ENCODE results near the gene RAB3GAP1. TPM values are rescaled to one million over a fixed set of nuclear protein-coding genes. Genes with fewer than 3 reads are reported as not detected.
A peak's percentile ranks its signal among the peaks of the same experiment; 100 is the strongest.

Gene RAB3GAP1
- total and polyA plus RNA-seq, 2 donors from 2014 or later: 16.6 to 41.4 TPM

GRCh38 chr2:135189148-135189547 lies 137.1 kb downstream of the RAB3GAP1 start:
- no peaks in the 10 kb centered on the region for H3K27me3 ChIP-seq (ENCODE audit: control insufficient read depth, insufficient read depth, low read length)
- no peak for FAIRE-seq
- H3K9me3 ChIP-seq (ENCODE audit: control insufficient read depth in 2 of 3, insufficient read depth in 1 of 3, low read length in 3 of 3): peaks cover 0 to 3% (median 0%) of the 10 kb centered on the region in 3 donors
- H3K9ac ChIP-seq (ENCODE audit: low read length in 3 of 3): no peak overlapping the region
- H3K36me3 ChIP-seq (ENCODE audit: control insufficient read depth in 2 of 3, insufficient read depth in 3 of 3, low read length in 3 of 3): no peaks in the 10 kb centered on the region
- no peak overlapping the region for H3K27ac ChIP-seq (ENCODE audit: low read depth in 2 of 2, low read length in 2 of 2)
- DNase-seq: no peak
- TF ChIP-seq CTCF (IDR thresholded peaks at IDR 0.05; ENCODE audit: borderline replicate concordance, extremely low read depth, insufficient read depth): no peak
- H3K4me3 ChIP-seq (ENCODE audit: low read length in 3 of 3): no peak overlapping the region
- H3K4me1 ChIP-seq (ENCODE audit: control insufficient read depth in 2 of 3, insufficient read depth in 2 of 3, low read depth in 1 of 3, low read length in 3 of 3): no peaks in the 10 kb centered on the region
- intact Hi-C loops (cut with DNase I): no loop called here

DNA sequence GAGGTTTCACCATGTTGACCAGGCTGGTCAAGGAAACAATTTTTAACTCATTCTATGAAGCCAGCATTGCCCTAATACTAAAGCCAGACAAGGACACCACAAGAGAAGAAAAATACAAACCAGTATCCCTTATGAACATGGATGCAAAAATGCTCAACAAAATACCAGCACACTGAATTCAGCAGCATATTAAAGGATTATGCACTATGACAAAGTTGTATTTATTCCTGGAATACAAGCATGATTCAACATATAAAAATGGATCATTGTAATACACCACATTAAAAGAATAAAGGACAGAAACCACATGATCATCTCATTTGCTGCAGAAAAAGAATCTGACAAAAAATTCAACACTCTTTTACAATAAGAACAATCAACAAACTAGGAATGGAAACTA lies 138.7 kb downstream of the RAB3GAP1 start:
- Histone ChIP-seq H3K4me1 (ENCODE audit: control insufficient read depth in 2 of 3, insufficient read depth in 2 of 3, low read depth in 1 of 3, low read length in 3 of 3) (no peaks in the 10 kb centered on the region), H3K4me3 (ENCODE audit: low read length in 3 of 3) (no peak overlapping the region), H3K27ac (ENCODE audit: low read depth in 2 of 2, low read length in 2 of 2) (no peak overlapping the region), H3K9ac (ENCODE audit: low read length in 3 of 3) (no peak overlapping the region), H3K9me3 (ENCODE audit: control insufficient read depth in 2 of 3, insufficient read depth in 1 of 3, low read length in 3 of 3) (peaks cover 0 to 3% (median 0%) of the 10 kb centered on the region in 3 donors), H3K36me3 (ENCODE audit: control insufficient read depth in 2 of 3, insufficient read depth in 3 of 3, low read length in 3 of 3) (no peaks in the 10 kb centered on the region), H3K27me3 (ENCODE audit: control insufficient read depth, insufficient read depth, low read length) (no peaks in the 10 kb centered on the region)
- intact Hi-C loops (cut with DNase I): no loop called here
- TF ChIP-seq CTCF (IDR thresholded peaks at IDR 0.05; ENCODE audit: borderline replicate concordance, extremely low read depth, insufficient read depth): no peak
- FAIRE-seq (no peak), DNase-seq (no peak)

- intact Hi-C loops (cut with DNase I): no loop called here
- Histone ChIP-seq H3K27me3 (ENCODE audit: control insufficient read depth, insufficient read depth, low read length) (no peaks in the 10 kb centered on the region), H3K9ac (ENCODE audit: low read length in 3 of 3) (no peak overlapping the region), H3K4me1 (ENCODE audit: control insufficient read depth in 2 of 3, insufficient read depth in 2 of 3, low read depth in 1 of 3, low read length in 3 of 3) (no peaks in the 10 kb centered on the region), H3K9me3 (ENCODE audit: control insufficient read depth in 2 of 3, insufficient read depth in 1 of 3, low read length in 3 of 3) (no peaks in the 10 kb centered on the region), H3K4me3 (ENCODE audit: low read length in 3 of 3) (no peak overlapping the region), H3K27ac (ENCODE audit: low read depth in 2 of 2, low read length in 2 of 2) (no peak overlapping the region), H3K36me3 (ENCODE audit: control insufficient read depth in 2 of 3, insufficient read depth in 3 of 3, low read length in 3 of 3) (no peaks in the 10 kb centered on the region)
- FAIRE-seq (no peak), DNase-seq (peak in 3 of 5 donors; percentile 39 to 66 (median 57))
- TF ChIP-seq CTCF (IDR thresholded peaks at IDR 0.05; ENCODE audit: borderline replicate concordance, extremely low read depth, insufficient read depth): no peak
Observed at GRCh38 chr2:135198481-135198880, 146.4 kb downstream of the RAB3GAP1 start.

DNA sequence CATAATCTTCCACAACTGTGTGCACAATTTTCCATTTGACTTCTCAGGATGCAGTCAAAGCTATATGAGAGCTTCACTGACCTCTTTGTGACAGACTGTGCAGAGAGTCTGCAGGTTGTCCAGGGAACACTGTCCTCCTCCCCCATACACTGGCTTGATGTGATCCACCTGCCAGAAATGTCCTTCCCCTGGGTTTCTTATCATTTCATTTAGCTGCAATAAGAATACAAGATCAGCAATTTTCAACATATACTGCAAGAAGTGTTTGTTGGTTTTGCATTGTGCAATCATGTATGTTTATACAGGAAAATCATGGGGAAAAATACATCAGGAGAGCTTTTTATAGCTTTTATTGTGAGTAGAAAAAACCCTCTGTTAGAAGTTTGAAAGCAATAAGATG lies 150.7 kb downstream of the RAB3GAP1 start:
- H3K27me3 ChIP-seq (ENCODE audit: control insufficient read depth, insufficient read depth, low read length): no peaks in the 10 kb centered on the region
- H3K4me3 ChIP-seq (ENCODE audit: low read length in 3 of 3): no peak overlapping the region
- no peaks in the 10 kb centered on the region for H3K9me3 ChIP-seq (ENCODE audit: control insufficient read depth in 2 of 3, insufficient read depth in 1 of 3, low read length in 3 of 3)
- DNase-seq: peak in 4 of 5 donors; percentile 62 to 81 (median 68)
- no peaks in the 10 kb centered on the region for H3K4me1 ChIP-seq (ENCODE audit: control insufficient read depth in 2 of 3, insufficient read depth in 2 of 3, low read depth in 1 of 3, low read length in 3 of 3)
- FAIRE-seq: no peak
- TF ChIP-seq CTCF (IDR thresholded peaks at IDR 0.05; ENCODE audit: borderline replicate concordance, extremely low read depth, insufficient read depth): no peak
- H3K9ac ChIP-seq (ENCODE audit: low read length in 3 of 3): no peak overlapping the region
- H3K27ac ChIP-seq (ENCODE audit: low read depth in 2 of 2, low read length in 2 of 2): no peak overlapping the region
- intact Hi-C loops (cut with DNase I): no loop called here
- peaks cover 0 to 2% (median 0%) of the 10 kb centered on the region in 3 donors for H3K36me3 ChIP-seq (ENCODE audit: control insufficient read depth in 2 of 3, insufficient read depth in 3 of 3, low read length in 3 of 3)
